Right atrium auricular region (tissue), 2 donors: ENCODE results near the gene RHOT2. TPM values are rescaled to one million over a fixed set of nuclear protein-coding genes. Genes with fewer than 3 reads are reported as not detected.
A peak's percentile ranks its signal among the peaks of the same experiment; 100 is the strongest.

Experiments used
- DNase-seq: peaks from one replicate; pipeline ENCODE4 v3.0.0-alpha.2; 2019; ENCODE audit warnings: low spot score
- H3K27ac ChIP-seq, 2 donors: fragments of 200-600 bp; sonication (generic); 1 replicate in 1 of 2; 2 replicates in 1 of 2; pipeline ENCODE4 v1.5.1; 2016 to 2019
- H3K27me3 ChIP-seq, 2 donors: fragments of 200-600 bp; sonication (generic); one replicate each; pipeline versions ENCODE4 v1.5.1 to v1.6.0; 2017 to 2019
- H3K36me3 ChIP-seq: fragments of 200-600 bp; sonication (generic); one replicate; pipeline ENCODE4 v1.5.1; 2016
- H3K4me1 ChIP-seq, 2 donors: fragments of 200-600 bp; sonication (generic); one replicate each; pipeline versions ENCODE4 v1.5.1 to v1.6.0; 2017 to 2019
- H3K4me3 ChIP-seq, 2 donors: fragments of 200-600 bp; sonication (generic); 1 replicate in 1 of 2; 2 replicates in 1 of 2; pipeline ENCODE4 v1.5.1; 2017 to 2019; ENCODE audit warnings: mild to moderate bottlenecking in 1 of 2, moderate library complexity in 1 of 2
- H3K9me3 ChIP-seq, 2 donors: fragments of 200-600 bp; sonication (generic); one replicate each; pipeline ENCODE4 v1.5.1; 2019
- total RNA-seq, 2 donors: library from RNA; depleted of rRNA; stranded (reverse); fragments of >200 nt; gene quantifications; one replicate each; pipeline ENCODE4 v1.1.0, GENCODE V29; 2016
- TF ChIP-seq, protein P1 (sequence below), 2 donors: fragments of 200-600 bp; sonication (generic); IDR thresholded peaks; one replicate each; pipeline ENCODE4 v1.5.1; 2019; ENCODE audit warnings: antibody characterized with exemption in 2 of 2

RHOT2 gene
- total RNA-seq, 2 donors from 2014 or later = 37.8 to 42.8 TPM

DNA sequence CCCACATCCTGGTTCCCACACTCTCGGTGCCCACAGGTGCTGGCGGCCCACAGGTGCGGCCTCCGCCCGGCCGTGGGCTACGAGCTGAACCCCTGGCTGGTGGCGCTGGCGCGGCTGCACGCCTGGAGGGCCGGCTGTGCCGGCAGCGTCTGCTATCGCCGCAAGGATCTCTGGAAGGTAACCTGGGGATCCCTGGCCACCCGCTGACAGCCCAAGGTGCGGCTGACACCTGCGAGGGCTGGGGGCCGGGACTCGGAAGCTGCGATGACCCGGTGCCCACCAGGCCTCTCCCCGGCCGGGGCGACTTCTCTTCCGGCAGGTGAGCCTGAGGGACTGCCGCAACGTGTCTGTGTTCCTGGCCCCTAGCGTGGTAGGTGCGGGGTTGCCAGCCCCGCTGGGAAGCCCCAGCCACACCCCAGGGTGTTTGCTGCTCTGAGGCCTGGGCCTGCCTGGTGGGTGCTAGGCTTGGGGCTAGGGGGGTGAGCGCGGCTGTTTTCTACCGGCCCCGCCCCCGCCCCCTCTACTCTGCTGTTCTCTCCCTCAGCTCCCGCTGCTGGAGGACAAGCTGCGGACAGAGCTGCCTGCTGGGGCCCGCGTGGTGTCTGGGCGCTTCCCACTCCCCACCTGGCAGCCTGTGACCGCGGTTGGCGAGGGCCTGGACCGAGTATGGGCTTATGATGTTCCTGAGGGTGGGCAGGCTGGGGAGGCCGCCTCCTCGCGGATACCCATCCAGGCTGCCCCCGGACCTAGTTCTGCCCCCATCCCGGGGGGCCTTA lies 54.0 kb downstream of the RHOT2 start:
- no peaks in the 10 kb centered on the region for H3K36me3 ChIP-seq
- peak overlapping the region; percentile 65 to 83 for H3K4me3 ChIP-seq
- H3K27me3 ChIP-seq = no peaks in the 10 kb centered on the region
- DNase-seq = no peak
- peaks cover 0 to 43% of the 10 kb centered on the region in 2 donors for H3K4me1 ChIP-seq
- no peaks in the 10 kb centered on the region for H3K9me3 ChIP-seq
- TF ChIP-seq, protein P1, sequence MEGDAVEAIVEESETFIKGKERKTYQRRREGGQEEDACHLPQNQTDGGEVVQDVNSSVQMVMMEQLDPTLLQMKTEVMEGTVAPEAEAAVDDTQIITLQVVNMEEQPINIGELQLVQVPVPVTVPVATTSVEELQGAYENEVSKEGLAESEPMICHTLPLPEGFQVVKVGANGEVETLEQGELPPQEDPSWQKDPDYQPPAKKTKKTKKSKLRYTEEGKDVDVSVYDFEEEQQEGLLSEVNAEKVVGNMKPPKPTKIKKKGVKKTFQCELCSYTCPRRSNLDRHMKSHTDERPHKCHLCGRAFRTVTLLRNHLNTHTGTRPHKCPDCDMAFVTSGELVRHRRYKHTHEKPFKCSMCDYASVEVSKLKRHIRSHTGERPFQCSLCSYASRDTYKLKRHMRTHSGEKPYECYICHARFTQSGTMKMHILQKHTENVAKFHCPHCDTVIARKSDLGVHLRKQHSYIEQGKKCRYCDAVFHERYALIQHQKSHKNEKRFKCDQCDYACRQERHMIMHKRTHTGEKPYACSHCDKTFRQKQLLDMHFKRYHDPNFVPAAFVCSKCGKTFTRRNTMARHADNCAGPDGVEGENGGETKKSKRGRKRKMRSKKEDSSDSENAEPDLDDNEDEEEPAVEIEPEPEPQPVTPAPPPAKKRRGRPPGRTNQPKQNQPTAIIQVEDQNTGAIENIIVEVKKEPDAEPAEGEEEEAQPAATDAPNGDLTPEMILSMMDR (IDR thresholded peaks at IDR 0.05) = no peak
- peak overlapping the region; percentile 91 to 92 for H3K27ac ChIP-seq

DNA sequence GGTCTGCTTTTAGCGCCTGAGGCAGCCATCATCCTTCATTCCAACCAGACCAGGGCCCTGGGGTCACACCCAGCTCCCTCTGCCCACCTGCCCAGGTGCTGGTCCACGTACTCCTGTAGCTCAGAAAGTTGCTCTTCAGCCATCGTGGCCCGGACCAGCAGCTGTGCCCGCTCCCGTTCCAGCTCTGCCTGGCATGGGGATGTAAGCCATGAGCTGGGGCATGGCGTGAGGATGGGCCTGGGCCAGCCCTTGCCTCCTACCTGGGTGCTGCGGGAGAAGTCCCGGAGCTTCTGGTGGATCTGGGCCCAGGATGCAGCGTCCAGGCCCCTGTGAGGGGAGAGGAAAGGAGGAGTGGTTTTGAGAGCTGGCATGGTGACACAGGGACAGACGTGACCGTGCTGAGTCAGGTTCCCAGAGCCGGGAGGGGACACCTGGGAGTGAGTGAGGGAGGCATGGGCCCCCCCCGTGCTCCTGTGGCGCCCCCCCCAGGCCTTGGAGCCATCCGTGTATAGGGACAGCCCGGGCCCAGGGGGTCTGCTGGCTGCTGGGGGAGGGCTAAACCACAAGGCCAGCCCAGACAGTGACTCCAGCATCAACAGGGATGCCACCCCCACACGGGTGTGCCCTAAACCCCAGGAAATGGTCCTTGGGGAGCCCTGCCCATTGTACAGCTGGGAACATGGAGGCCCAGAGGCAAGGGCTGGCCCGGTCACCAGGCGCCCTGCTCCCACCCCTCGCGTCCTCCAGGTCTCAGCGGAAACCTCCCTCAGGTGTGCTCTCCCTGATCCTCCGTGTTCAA lies 55.1 kb downstream of the RHOT2 start:
- DNase-seq = no peak
- TF ChIP-seq, protein P1 (IDR thresholded peaks at IDR 0.05) = no peak
- Histone ChIP-seq H3K4me3 (no peak overlapping the region), H3K4me1 (peaks cover 0 to 50% of the 10 kb centered on the region in 2 donors), H3K36me3 (no peaks in the 10 kb centered on the region), H3K27ac (no peak overlapping the region), H3K9me3 (no peaks in the 10 kb centered on the region), H3K27me3 (no peaks in the 10 kb centered on the region)

DNA sequence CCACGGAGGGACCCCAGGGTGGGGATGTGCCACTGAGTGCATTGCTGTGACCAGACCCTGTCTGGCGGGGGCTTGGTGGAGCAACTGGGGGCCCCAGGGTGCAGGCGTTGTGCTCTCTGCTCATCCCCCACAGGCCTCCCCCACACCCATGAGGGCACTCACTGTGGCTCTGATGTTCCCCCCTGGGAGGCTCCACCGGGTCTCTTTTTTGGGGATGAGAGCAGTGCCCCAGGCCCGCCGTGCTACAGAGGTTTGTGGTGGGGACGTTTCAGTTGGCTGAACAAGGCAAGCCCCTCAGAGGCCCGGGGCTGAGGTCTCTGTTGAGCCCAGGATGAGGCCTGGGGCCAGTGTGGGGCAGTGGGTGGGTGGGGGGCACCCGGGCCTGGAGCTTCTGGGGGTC lies 55.8 kb downstream of the RHOT2 start:
- no peak overlapping the region for H3K4me3 ChIP-seq
- TF ChIP-seq, protein P1 (IDR thresholded peaks at IDR 0.05) = no peak
- H3K36me3 ChIP-seq = no peaks in the 10 kb centered on the region
- DNase-seq = no peak
- H3K27me3 ChIP-seq = no peaks in the 10 kb centered on the region
- peaks cover 0 to 56% of the 10 kb centered on the region in 2 donors for H3K4me1 ChIP-seq
- H3K27ac ChIP-seq = no peak overlapping the region
- no peaks in the 10 kb centered on the region for H3K9me3 ChIP-seq

Other genes starting within 250 kb of the RHOT2 start
- gene RAB11FIP3, start 242.5 kb upstream of the RHOT2 start, total RNA-seq = 10 to 100 TPM; 19.9 to 43.8 TPM
- 10 to 100 TPM; 18.5 to 28.1 TPM for gene CAPN15, start 140.4 kb upstream of the RHOT2 start, total RNA-seq
- gene PRR35, start 107.7 kb upstream of the RHOT2 start, total RNA-seq = not detected
- under 1 TPM; 0.43 to 0.74 TPM for gene NHLRC4, start 101.1 kb upstream of the RHOT2 start, total RNA-seq
- gene PIGQ, start 98.2 kb upstream of the RHOT2 start, total RNA-seq = 10 to 100 TPM; 20.8 to 21.0 TPM
- gene RAB40C, start 78.1 kb upstream of the RHOT2 start, total RNA-seq = 10 to 100 TPM; 11.1 to 13.5 TPM
- gene WFIKKN1, start 37.1 kb upstream of the RHOT2 start, total RNA-seq = under 1 TPM; 0.52 to 0.71 TPM
- 100 to 1,000 TPM; 103 to 137 TPM for gene METTL26, start 31.8 kb upstream of the RHOT2 start, total RNA-seq
- 100 to 1,000 TPM; 110 to 121 TPM for gene MCRIP2, start 26.3 kb upstream of the RHOT2 start, total RNA-seq
- gene WDR90, start 18.8 kb upstream of the RHOT2 start, total RNA-seq = 1 to 10 TPM; 3.0 to 5.7 TPM
- gene RHBDL1, start 7.5 kb downstream of the RHOT2 start, total RNA-seq = 1 to 10 TPM in 1 of 2 donors, under 1 TPM in 1; 0.67 to 1.3 TPM
- gene STUB1, start 12.3 kb downstream of the RHOT2 start, total RNA-seq = 100 to 1,000 TPM; 135 to 186 TPM
- 10 to 100 TPM; 76.4 to 82.1 TPM for gene JMJD8, start 16.2 kb downstream of the RHOT2 start, total RNA-seq
- gene WDR24, start 22.3 kb downstream of the RHOT2 start, total RNA-seq = 10 to 100 TPM in 1 of 2 donors, 1 to 10 TPM in 1; 8.1 to 10.3 TPM
- 1 to 10 TPM; 1.3 to 1.7 TPM for gene FBXL16, start 37.7 kb downstream of the RHOT2 start, total RNA-seq
- 10 to 100 TPM; 58.9 to 61.3 TPM for gene METRN, start 47.0 kb downstream of the RHOT2 start, total RNA-seq
- gene ANTKMT, start 53.0 kb downstream of the RHOT2 start, total RNA-seq = 10 to 100 TPM; 36.5 to 37.5 TPM
- under 1 TPM; 0.43 to 0.56 TPM for gene CCDC78, start 58.3 kb downstream of the RHOT2 start, total RNA-seq
- 1 to 10 TPM; 9.6 to 9.7 TPM for gene HAGHL, start 59.0 kb downstream of the RHOT2 start, total RNA-seq
- 10 to 100 TPM; 23.3 to 25.5 TPM for gene CIAO3, start 72.9 kb downstream of the RHOT2 start, total RNA-seq
- gene MSLN, start 92.6 kb downstream of the RHOT2 start, total RNA-seq = 10 to 100 TPM; 44.8 to 94.6 TPM
- gene RPUSD1, start 120.2 kb downstream of the RHOT2 start, total RNA-seq = 10 to 100 TPM; 11.4 to 13.2 TPM
- 1 to 10 TPM; 1.8 to 2.3 TPM for gene CHTF18, start 120.5 kb downstream of the RHOT2 start, total RNA-seq
- not detected for gene GNG13, start 132.6 kb downstream of the RHOT2 start, total RNA-seq